Neuronal stem cell (in vitro differentiated cells): ENCODE data around the gene KIF26B.

Source experiments
- DNase-seq: peaks from one replicate; pipeline ENCODE4 v3.0.0-alpha.2; 2013; ENCODE audit warnings: low spot score
- H2AFZ ChIP-seq: one replicate; pipeline ENCODE4 v1.6.1; 2013; ENCODE audit warnings: mild to moderate bottlenecking, low read length, inconsistent platforms
- H2AK5ac ChIP-seq: 2 replicates; pipeline ENCODE4 v1.6.1; 2013; ENCODE audit warnings: low read depth, mild to moderate bottlenecking, inconsistent platforms, low read length, moderate library complexity, mixed read lengths
- H2BK120ac ChIP-seq: 2 replicates; pipeline ENCODE4 v1.6.1; 2013; ENCODE audit warnings: low read depth, mild to moderate bottlenecking, inconsistent platforms, low read length, moderate library complexity, mixed read lengths
- H2BK12ac ChIP-seq: one replicate; pipeline ENCODE4 v1.6.1; 2013; ENCODE audit warnings: low read length, inconsistent platforms
- H2BK15ac ChIP-seq: 2 replicates; pipeline ENCODE4 v1.6.1; 2013; ENCODE audit warnings: mild to moderate bottlenecking, low read length, inconsistent platforms, mixed read lengths
- H2BK5ac ChIP-seq: one replicate; pipeline ENCODE4 v1.6.1; 2013; ENCODE audit warnings: inconsistent platforms, mild to moderate bottlenecking, low read length, moderate library complexity
- H3K14ac ChIP-seq: one replicate; pipeline ENCODE4 v1.6.1; 2013; ENCODE audit warnings: low read length, inconsistent platforms
- H3K18ac ChIP-seq: 2 replicates; pipeline ENCODE4 v1.6.1; 2013; ENCODE audit warnings: low read length, inconsistent platforms
- H3K23ac ChIP-seq: 2 replicates; pipeline ENCODE4 v1.6.1; 2013; ENCODE audit warnings: low read depth, mild to moderate bottlenecking, mixed read lengths, low read length, inconsistent platforms; ENCODE audit not compliant: poor library complexity
- H3K27ac ChIP-seq: replicated peaks from 3 replicates; pipeline ENCODE4 v1.5.1; 2013; ENCODE audit warnings: low read length, inconsistent platforms
- H3K27me3 ChIP-seq, 3 experiments: 2 replicates each; pipeline ENCODE4 v1.6.1; 2013; ENCODE audit warnings: low read length in 3 of 3, mild to moderate bottlenecking in 2 of 3, inconsistent platforms in 1 of 3, low read depth in 1 of 3, mixed read lengths in 1 of 3, moderate library complexity in 1 of 3; ENCODE audit not compliant: control insufficient read depth in 3 of 3, insufficient read depth in 3 of 3
- H3K36me3 ChIP-seq, 2 donors: replicated peaks in 1 of 2; 2 replicates each; pipeline ENCODE4 v1.6.1; 2013; ENCODE audit warnings: low read length in 2 of 2; ENCODE audit not compliant: control insufficient read depth in 2 of 2, insufficient read depth in 2 of 2
- H3K4ac ChIP-seq: 2 replicates; pipeline ENCODE4 v1.6.1; 2013; ENCODE audit warnings: inconsistent platforms, mild to moderate bottlenecking, low read length, moderate library complexity
- H3K4me1 ChIP-seq, 2 donors: 1 replicate in 1 of 2; 2 replicates in 1 of 2; pipeline ENCODE4 v1.6.1; 2013; ENCODE audit warnings: low read length in 2 of 2, low read depth in 1 of 2; ENCODE audit not compliant: control insufficient read depth in 2 of 2, insufficient read depth in 1 of 2
- H3K4me2 ChIP-seq: one replicate; pipeline ENCODE4 v1.6.1; 2013; ENCODE audit warnings: mild to moderate bottlenecking, low read length, inconsistent platforms; ENCODE audit not compliant: insufficient read depth, poor library complexity, severe bottlenecking
- H3K4me3 ChIP-seq, 2 donors: 2 replicates each; pipeline ENCODE4 v1.5.1; 2013; ENCODE audit warnings: low read length in 2 of 2, mild to moderate bottlenecking in 2 of 2, inconsistent platforms in 1 of 2, moderate library complexity in 1 of 2
- H3K79me1 ChIP-seq: one replicate; pipeline ENCODE4 v1.6.1; 2013; ENCODE audit warnings: low read depth, mild to moderate bottlenecking, inconsistent platforms, low read length, moderate library complexity
- H3K9ac ChIP-seq: one replicate; pipeline ENCODE4 v1.6.1; 2013; ENCODE audit warnings: mild to moderate bottlenecking, low read depth, low read length, inconsistent platforms; ENCODE audit not compliant: poor library complexity
- H3K9me3 ChIP-seq, 2 donors: replicated peaks in 1 of 2; 2 replicates each; pipeline versions ENCODE3 to v1.6.1; 2013; ENCODE audit warnings: low read length in 2 of 2, mild to moderate bottlenecking in 2 of 2, inconsistent platforms in 1 of 2, low read depth in 1 of 2, mixed read lengths in 1 of 2, moderate library complexity in 1 of 2; ENCODE audit not compliant: control insufficient read depth in 2 of 2, insufficient read depth in 1 of 2
- H4K8ac ChIP-seq: one replicate; pipeline ENCODE4 v1.6.1; 2013; ENCODE audit warnings: low read depth, mild to moderate bottlenecking, inconsistent platforms, low read length, moderate library complexity
- H4K91ac ChIP-seq: one replicate; pipeline ENCODE4 v1.6.1; 2013; ENCODE audit warnings: low read length, low read depth, mild to moderate bottlenecking, inconsistent platforms; ENCODE audit not compliant: poor library complexity
- WGBS, 2 donors: extraction: QIAGEN DNeasy Blood & Tissue Kit; methylation state at CpG; one replicate each; pipeline ENCODE4 v1.1.7; 2013; ENCODE audit warnings: missing lambda C conversion rate in 2 of 2, mixed read lengths in 1 of 2; ENCODE audit not compliant: insufficient read length in 2 of 2, insufficient replicate concordance in 1 of 2; ENCODE audit errors: extremely low coverage in 2 of 2; 5-methylcytosine and 5-hydroxymethylcytosine counted together

The KIF26B gene

DNA sequence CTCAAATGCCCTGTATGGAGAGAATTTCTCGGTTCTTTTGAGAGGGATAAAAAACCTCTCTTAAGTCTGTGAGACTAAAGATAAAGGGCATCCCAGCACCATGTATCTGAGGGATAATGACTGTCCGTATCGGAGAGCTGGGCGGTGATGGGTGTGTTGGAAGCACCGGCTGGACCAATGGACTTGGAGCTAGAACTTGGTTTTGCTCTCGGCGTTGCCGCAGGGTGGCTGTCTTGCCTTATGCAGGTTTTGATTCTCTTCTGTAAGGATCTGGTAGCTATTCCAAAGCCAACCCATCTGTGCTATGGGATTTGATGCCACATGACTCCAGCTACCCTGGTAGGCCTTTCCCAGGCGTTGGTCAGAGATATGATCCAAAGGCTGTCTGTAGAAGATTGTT, 348.8 kb downstream of the KIF26B start:
- H3K79me1 ChIP-seq = no peaks in the 10 kb centered on the region
- H2BK120ac ChIP-seq = no peak overlapping the region
- H3K36me3 ChIP-seq = no peaks in the 10 kb centered on the region
- H2BK5ac ChIP-seq = no peak overlapping the region
- H3K27me3 ChIP-seq = no peaks in the 10 kb centered on the region
- no peak overlapping the region for H3K23ac ChIP-seq
- no peak overlapping the region for H3K14ac ChIP-seq
- no peak overlapping the region for H3K4me3 ChIP-seq
- H2BK15ac ChIP-seq = no peak overlapping the region
- H2AK5ac ChIP-seq = no peak overlapping the region
- DNase-seq = no peak
- no CpG with 5 or more reads among the region's 9 CpGs for WGBS, 2 donors
- H3K4me1 ChIP-seq = peaks cover 0 to 15% of the 10 kb centered on the region in 2 donors
- H3K27ac ChIP-seq = no peak overlapping the region
- no peak overlapping the region for H3K18ac ChIP-seq
- no peak overlapping the region for H3K4ac ChIP-seq
- no peak overlapping the region for H3K9ac ChIP-seq
- peaks cover 0 to 3% of the 10 kb centered on the region in 2 donors for H3K9me3 ChIP-seq
- H2BK12ac ChIP-seq = no peak overlapping the region
- no peak overlapping the region for H2AFZ ChIP-seq
- no peak overlapping the region for H3K4me2 ChIP-seq
- no peak overlapping the region for H4K8ac ChIP-seq
- H4K91ac ChIP-seq = no peak overlapping the region

DNA sequence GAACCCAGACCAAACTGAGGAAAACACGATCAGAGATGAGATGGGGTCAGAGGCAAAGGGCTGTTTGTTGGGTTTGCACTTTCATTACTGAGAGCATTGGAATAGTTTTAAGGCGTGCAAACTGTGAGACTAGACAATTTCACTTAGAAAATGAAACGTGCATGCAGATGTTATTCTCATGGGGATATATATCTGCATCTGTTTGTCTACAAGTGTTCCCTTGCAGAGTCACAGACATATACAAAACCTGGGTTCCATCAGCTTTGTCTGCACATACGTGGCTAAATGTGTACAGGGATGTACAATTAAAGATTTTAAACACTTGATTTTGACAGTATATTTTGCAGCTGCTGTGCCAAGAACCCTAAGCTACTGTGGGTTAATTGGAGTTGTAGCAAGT, 355.4 kb downstream of the KIF26B start:
- H3K18ac ChIP-seq = no peak overlapping the region
- H3K4ac ChIP-seq = no peak overlapping the region
- no peak overlapping the region for H4K91ac ChIP-seq
- no peak overlapping the region for H2AK5ac ChIP-seq
- H3K14ac ChIP-seq = no peak overlapping the region
- peaks cover 14 to 17% of the 10 kb centered on the region in 2 donors for H3K4me1 ChIP-seq
- no peak overlapping the region for H2BK15ac ChIP-seq
- H2BK12ac ChIP-seq = no peak overlapping the region
- H4K8ac ChIP-seq = no peak overlapping the region
- no peak overlapping the region for H2AFZ ChIP-seq
- H3K23ac ChIP-seq = no peak overlapping the region
- H3K9ac ChIP-seq = no peak overlapping the region
- H2BK5ac ChIP-seq = no peak overlapping the region
- no peak for DNase-seq
- no peaks in the 10 kb centered on the region for H3K9me3 ChIP-seq
- H3K79me1 ChIP-seq = no peaks in the 10 kb centered on the region
- no peak overlapping the region for H3K4me3 ChIP-seq
- H3K27me3 ChIP-seq = no peaks in the 10 kb centered on the region
- H3K36me3 ChIP-seq = no peaks in the 10 kb centered on the region
- H3K27ac ChIP-seq = no peak overlapping the region
- H2BK120ac ChIP-seq = no peak overlapping the region
- no peak overlapping the region for H3K4me2 ChIP-seq
- WGBS, 2 donors = no CpG with 5 or more reads among the region's 4 CpGs

DNA sequence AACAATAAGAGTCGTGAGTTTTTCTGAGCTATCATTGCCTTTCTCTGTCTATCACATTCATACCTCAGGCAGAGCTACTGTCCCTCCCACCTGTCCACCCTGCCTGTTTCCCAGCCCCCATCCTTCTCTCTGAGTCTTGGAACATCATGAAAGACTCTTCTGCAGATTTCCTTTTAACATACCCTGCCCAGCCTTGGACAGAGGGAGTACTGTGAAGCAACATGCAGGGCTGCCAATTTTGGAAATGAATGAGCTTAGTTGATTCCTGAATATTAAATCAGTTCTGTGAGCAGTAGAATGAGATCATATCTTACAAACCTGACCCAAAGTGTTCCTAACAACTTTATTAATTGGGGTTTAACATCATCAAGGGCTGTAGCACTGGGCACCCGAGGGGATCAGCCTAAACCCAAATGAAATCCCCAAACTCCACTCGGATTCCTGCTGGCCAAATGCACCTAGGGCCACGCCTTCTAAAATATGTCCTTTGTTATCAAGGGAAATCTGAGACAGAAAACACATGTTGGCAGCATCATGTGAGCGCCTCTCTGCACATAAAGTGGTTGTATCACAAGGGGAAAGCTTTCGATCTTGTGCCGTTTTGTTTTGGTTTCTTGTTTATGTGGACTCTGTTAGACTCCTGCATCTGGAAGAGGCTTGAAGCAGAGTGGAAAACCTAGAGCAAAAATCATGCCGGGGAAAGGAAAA, 357.6 kb downstream of the KIF26B start:
- Histone ChIP-seq H3K4ac (no peak overlapping the region), H3K23ac (no peak overlapping the region), H3K9ac (no peak overlapping the region), H3K4me1 (peaks cover 14 to 17% of the 10 kb centered on the region in 2 donors), H3K79me1 (no peaks in the 10 kb centered on the region), H3K36me3 (no peaks in the 10 kb centered on the region), H3K27me3 (no peaks in the 10 kb centered on the region), H3K4me2 (no peak overlapping the region), H3K9me3 (no peaks in the 10 kb centered on the region), H2AK5ac (no peak overlapping the region), H2BK5ac (no peak overlapping the region), H3K18ac (no peak overlapping the region), H4K91ac (no peak overlapping the region), H2BK120ac (no peak overlapping the region), H2BK15ac (no peak overlapping the region), H2BK12ac (no peak overlapping the region), H3K27ac (no peak overlapping the region), H3K14ac (no peak overlapping the region), H4K8ac (no peak overlapping the region), H3K4me3 (no peak overlapping the region), H2AFZ (no peak overlapping the region)
- no CpG with 5 or more reads among the region's 8 CpGs for WGBS, 2 donors
- DNase-seq = no peak

- H3K36me3 ChIP-seq = no peaks in the 10 kb centered on the region
- H3K4me1 ChIP-seq = peaks cover 14 to 17% of the 10 kb centered on the region in 2 donors
- no peak overlapping the region for H3K18ac ChIP-seq
- no peak for DNase-seq
- no peak overlapping the region for H3K14ac ChIP-seq
- H2BK12ac ChIP-seq = no peak overlapping the region
- H3K4me3 ChIP-seq = no peak overlapping the region
- H3K9ac ChIP-seq = no peak overlapping the region
- WGBS, 2 donors = no CpG with 5 or more reads among the region's 11 CpGs
- no peaks in the 10 kb centered on the region for H3K9me3 ChIP-seq
- no peak overlapping the region for H4K91ac ChIP-seq
- no peaks in the 10 kb centered on the region for H3K79me1 ChIP-seq
- H3K27ac ChIP-seq = no peak overlapping the region
- no peak overlapping the region for H3K23ac ChIP-seq
- H4K8ac ChIP-seq = no peak overlapping the region
- no peak overlapping the region for H2BK120ac ChIP-seq
- no peak overlapping the region for H3K4me2 ChIP-seq
- H3K4ac ChIP-seq = no peak overlapping the region
- no peak overlapping the region for H2AFZ ChIP-seq
- H2AK5ac ChIP-seq = no peak overlapping the region
- no peaks in the 10 kb centered on the region for H3K27me3 ChIP-seq
- H2BK5ac ChIP-seq = no peak overlapping the region
- no peak overlapping the region for H2BK15ac ChIP-seq
These were observed 358.3 kb downstream of the KIF26B start for GRCh38 chr1:245512980-245513578.
